HCT116 (cell line): ENCODE measurements around the gene ANKRD9. TPM values are rescaled to one million over a fixed set of nuclear protein-coding genes. Genes with fewer than 3 reads are reported as not detected.

Source experiments
- ATAC-seq: fragments of 200-7000 bp; cut with Tn5 transposase; 2 replicates; pipeline ENCODE4 v1.9.1; 2020; ENCODE audit warnings: mild to moderate bottlenecking, moderate library complexity
- BruUV-seq: library from RNA; stranded (reverse); fragments of 400-500 nt; replicated peaks from 2 replicates; lab custom pipeline; 2021; lab: Mats Ljungman, UMichigan
- CTCF ChIA-PET: fragments of 300-600 bp; sonication (Branson Sonifier 250); formaldehyde crosslinking; loops from one replicate; lab custom pipeline; 2021; ENCODE audit warnings: antibody characterized with exemption; lab: Charles Lee
- POLR2A ChIA-PET: fragments of 300-600, 350-600 bp; sonication (Branson Sonifier 250); formaldehyde crosslinking; loops from one replicate; lab custom pipeline; 2021; ENCODE audit warnings: antibody characterized with exemption; lab: Charles Lee
- RAD21 ChIA-PET, 2 experiments: fragments of 300-600 bp; sonication (Branson Sonifier 250); formaldehyde crosslinking; loops; one replicate each; lab custom pipeline; 2023; ENCODE audit warnings: low total read pairs in 2 of 2; ENCODE audit not compliant: uncharacterized antibody in 2 of 2, unreplicated experiment in 2 of 2, low non-redundant PET in 1 of 2; lab: Charles Lee
- DNase-seq: peaks from one replicate; pipeline ENCODE4 v3.0.0-alpha.2; 2010; ENCODE audit warnings: low read depth, low spot score
- H2AFZ ChIP-seq: fragments of 200-600 bp; shearing (Covaris generic), sonication (generic); 2 replicates; pipeline ENCODE4 v1.6.1; 2017; ENCODE audit warnings: low read depth, mixed run types, mixed read lengths, antibody characterized with exemption, low read length; ENCODE audit not compliant: poor library complexity, severe bottlenecking
- H3K27ac ChIP-seq: 2 replicates; pipeline ENCODE4 v1.5.1; 2012; ENCODE audit warnings: low read depth, low read length
- H3K27me3 ChIP-seq: fragments of 200-600 bp; sonication (generic); 2 replicates; pipeline ENCODE4 v1.6.1; 2016; ENCODE audit warnings: mixed run types, low read length, mixed read lengths; ENCODE audit not compliant: insufficient read depth
- H3K36me3 ChIP-seq, 2 experiments: fragments of 200-500 bp in 1 of 2; fragments of 200-600 bp in 1 of 2; sonication (Bioruptor generic) in 1 of 2; sonication (generic) in 1 of 2; 2 replicates each; pipeline versions ENCODE4 v1.5.1 to v1.6.1; 2014 to 2016; ENCODE audit warnings: low read length in 2 of 2, inconsistent platforms in 1 of 2, mixed read lengths in 1 of 2, mixed run types in 1 of 2; ENCODE audit not compliant: insufficient read depth in 2 of 2, control insufficient read depth in 1 of 2
- H3K4me1 ChIP-seq, 2 experiments: fragments of 200-600 bp in 1 of 2; sonication (generic) in 1 of 2; 2 replicates each; pipeline versions ENCODE4 v1.5.1 to v1.6.1; 2012 to 2017; ENCODE audit warnings: low read length in 2 of 2, inconsistent platforms in 1 of 2, mild to moderate bottlenecking in 1 of 2, mixed read lengths in 1 of 2, mixed run types in 1 of 2, moderate library complexity in 1 of 2; ENCODE audit not compliant: insufficient read depth in 2 of 2, control insufficient read depth in 1 of 2
- H3K4me2 ChIP-seq: fragments of 200-600 bp; sonication (generic); 2 replicates; pipeline ENCODE4 v1.6.1; 2017; ENCODE audit warnings: mixed run types, low read length, mixed read lengths
- H3K4me3 ChIP-seq, 2 experiments: fragments of 200-600 bp in 1 of 2; sonication (generic) in 1 of 2; replicated peaks in 1 of 2; 2 replicates each; pipeline ENCODE4 v1.5.1; 2011 to 2016; ENCODE audit warnings: low read length in 2 of 2, control low read depth in 1 of 2, low read depth in 1 of 2, mild to moderate bottlenecking in 1 of 2, mixed read lengths in 1 of 2, mixed run types in 1 of 2
- H3K79me2 ChIP-seq: fragments of 200-600 bp; sonication (generic); 2 replicates; pipeline ENCODE4 v1.6.1; 2017; ENCODE audit warnings: mild to moderate bottlenecking, mixed run types, low read length, moderate library complexity, mixed read lengths; ENCODE audit not compliant: insufficient read depth
- H3K9ac ChIP-seq: fragments of 200-600 bp; sonication (generic); 2 replicates; pipeline ENCODE4 v1.6.1; 2016; ENCODE audit warnings: low read length, mixed read lengths
- H3K9me2 ChIP-seq: fragments of 200-600 bp; sonication (generic), shearing (Covaris generic); 2 replicates; pipeline ENCODE4 v1.6.1; 2017; ENCODE audit warnings: mixed run types, mild to moderate bottlenecking, moderate library complexity; ENCODE audit not compliant: insufficient read depth
- H3K9me3 ChIP-seq, 2 experiments: fragments of 200-500 bp in 1 of 2; fragments of 200-600 bp in 1 of 2; sonication (Bioruptor generic) in 1 of 2; sonication (generic) in 1 of 2; 2 replicates each; pipeline ENCODE4 v1.6.1; 2014 to 2017; ENCODE audit warnings: low read length in 2 of 2, mixed read lengths in 2 of 2, inconsistent platforms in 1 of 2, low read depth in 1 of 2, mild to moderate bottlenecking in 1 of 2, mixed run types in 1 of 2, moderate library complexity in 1 of 2; ENCODE audit not compliant: control insufficient read depth in 1 of 2, insufficient read depth in 1 of 2
- H4K20me1 ChIP-seq: fragments of 200-600 bp; sonication (generic), shearing (Covaris generic); 2 replicates; pipeline ENCODE4 v1.6.1; 2017; ENCODE audit warnings: mixed run types, mild to moderate bottlenecking, moderate library complexity; ENCODE audit not compliant: insufficient read depth
- ATF3 ChIP-seq: IDR thresholded peaks from 2 replicates; pipeline ENCODE4 v1.6.1; 2012
- CBX3 ChIP-seq: IDR thresholded peaks from 2 replicates; pipeline ENCODE4 v1.6.1; 2012; ENCODE audit warnings: low read depth
- CEBPB ChIP-seq: IDR thresholded peaks from 2 replicates; pipeline ENCODE4 v1.6.1; 2012; ENCODE audit warnings: low read depth
- ELF1 ChIP-seq: IDR thresholded peaks from 2 replicates; pipeline ENCODE4 v1.6.1; 2012; ENCODE audit warnings: low read depth, borderline replicate concordance
- EZH2 ChIP-seq: fragments of 200-600 bp; sonication (generic); IDR thresholded peaks from 2 replicates; pipeline ENCODE4 v1.6.1; 2017; ENCODE audit warnings: antibody characterized with exemption, mixed run types
- EZH2phosphoT487 ChIP-seq: fragments of 200-600 bp; IDR thresholded peaks from 2 replicates; pipeline ENCODE4 v1.6.1; 2018; ENCODE audit warnings: antibody characterized with exemption, borderline replicate concordance
- FOSL1 ChIP-seq: IDR thresholded peaks from 2 replicates; pipeline ENCODE4 v1.6.1; 2012; ENCODE audit warnings: low read depth
- POLR2AphosphoS5 ChIP-seq: IDR thresholded peaks from 2 replicates; pipeline ENCODE4 v1.6.1; 2011; ENCODE audit warnings: mild to moderate bottlenecking, low read depth, low read length, moderate library complexity
- RAD21 ChIP-seq: IDR thresholded peaks from 2 replicates; pipeline ENCODE4 v1.6.1; 2012; ENCODE audit warnings: low read depth, mild to moderate bottlenecking
- REST ChIP-seq: IDR thresholded peaks from 2 replicates; pipeline ENCODE4 v1.6.1; 2012; ENCODE audit warnings: low read depth
- SIN3A ChIP-seq: IDR thresholded peaks from 2 replicates; pipeline ENCODE4 v1.6.1; 2012; ENCODE audit warnings: low read depth
- SP1 ChIP-seq: IDR thresholded peaks from 2 replicates; pipeline ENCODE4 v1.6.1; 2012; ENCODE audit warnings: low read depth
- SRF ChIP-seq: IDR thresholded peaks from 2 replicates; pipeline ENCODE4 v1.6.1; 2012; ENCODE audit warnings: low read depth
- TCF7L2 ChIP-seq: IDR thresholded peaks from 2 replicates; pipeline ENCODE4 v1.7.0; 2011; ENCODE audit warnings: borderline replicate concordance, inconsistent platforms; ENCODE audit not compliant: insufficient read depth, insufficient read length; ENCODE audit errors: extremely low read depth
- YY1 ChIP-seq: IDR thresholded peaks from 2 replicates; pipeline ENCODE4 v1.6.1; 2011; ENCODE audit warnings: low read length, low read depth, moderate library complexity, mild to moderate bottlenecking; ENCODE audit not compliant: insufficient replicate concordance; ENCODE audit errors: extremely low read depth
- ZBTB33 ChIP-seq: IDR thresholded peaks from 2 replicates; pipeline ENCODE4 v1.6.1; 2011; ENCODE audit warnings: mild to moderate bottlenecking, low read length, moderate library complexity; ENCODE audit not compliant: insufficient replicate concordance; ENCODE audit errors: extremely low read depth
- ZNF274 ChIP-seq: fragments of 200-500 bp; sonication (Bioruptor generic); IDR thresholded peaks from 2 replicates; pipeline ENCODE4 v1.6.1; 2014; ENCODE audit warnings: mild to moderate bottlenecking, low read depth, low read length, inconsistent platforms
- intact Hi-C: fragments of 100-400 bp; cut with micrococcal nuclease; formaldehyde crosslinking; loops from 2 replicates; pipeline ENCODE4 v1.10.0; 2022
- total RNA-seq: library from RNA; stranded (reverse); gene quantifications from one replicate; pipeline ENCODE4 v1.2.1, GENCODE V29; 2021; ENCODE audit not compliant: unreplicated experiment

Gene ANKRD9
- total RNA-seq, 1 experiment from 2014 or later, result 29.0 TPM

- no peak overlapping the region for H2AFZ ChIP-seq
- H4K20me1 ChIP-seq, result no peaks in the 10 kb centered on the region
- ChIA-PET CTCF (no interaction called here), POLR2A (no interaction called here), RAD21 (no interaction called here)
- ATAC-seq (no peak), DNase-seq (no peak)
- intact Hi-C loops, result no loop called here
- H3K9me3 ChIP-seq, result no peaks in the 10 kb centered on the region
- H3K4me2 ChIP-seq, result no peak overlapping the region
- H3K36me3 ChIP-seq, result no peaks in the 10 kb centered on the region
- BruUV-seq, result no TSS peak
- TF ChIP-seq CEBPB (no peak), EZH2 (no peak), REST (no peak), EZH2phosphoT487 (no peak), ZBTB33 (no peak), SRF (no peak), TCF7L2 (no peak), POLR2AphosphoS5 (no peak), ATF3 (no peak), FOSL1 (no peak), ELF1 (no peak), SP1 (no peak), ZNF274 (no peak), CBX3 (no peak), RAD21 (no peak), SIN3A (no peak), YY1 (no peak)
- no peaks in the 10 kb centered on the region for H3K9me2 ChIP-seq
- H3K27me3 ChIP-seq, result no peaks in the 10 kb centered on the region
- H3K4me3 ChIP-seq, result no peak overlapping the region
- H3K4me1 ChIP-seq, result peaks cover 0 to 11% of the 10 kb centered on the region in 2 experiments; a peak in 2 of 4 replicates
- no peaks in the 10 kb centered on the region for H3K79me2 ChIP-seq
- H3K9ac ChIP-seq, result no peak overlapping the region
- no peak overlapping the region for H3K27ac ChIP-seq
Observed at GRCh38 chr14:102490456-102490855, 19.1 kb downstream of the ANKRD9 start.
